ENCODE results near the gene NRXN3.

The NRXN3 gene

DNA sequence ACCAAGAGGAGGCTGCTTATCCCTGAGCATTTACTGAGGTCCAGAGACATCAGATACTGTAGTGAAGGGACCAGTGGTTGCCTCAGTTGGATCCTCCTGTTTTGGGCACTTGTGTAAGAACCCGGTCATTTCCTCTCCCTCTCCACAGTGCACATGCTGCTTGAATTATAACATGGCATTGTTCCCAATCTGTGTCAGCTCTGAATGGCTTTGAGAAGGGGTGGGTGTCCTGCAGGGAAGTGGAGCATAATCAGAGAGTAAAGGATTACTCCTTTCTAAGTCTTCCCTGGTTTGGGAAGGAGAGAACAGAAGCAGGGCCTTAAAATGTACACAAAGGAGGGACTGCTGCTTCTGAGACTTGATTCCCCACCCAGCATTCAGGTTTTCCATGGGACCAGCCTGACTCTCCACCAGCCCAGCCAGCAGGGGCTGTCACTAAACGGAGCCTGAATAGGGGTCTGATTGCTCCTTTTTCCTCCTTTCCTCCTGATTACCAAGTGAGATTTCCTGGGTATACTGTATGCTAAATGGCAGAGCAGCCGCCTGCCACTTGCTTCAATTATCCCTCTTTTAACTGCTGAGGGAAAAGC, 78.4 kb downstream of the NRXN3 start:
- DNase-seq, result no peak

DNA sequence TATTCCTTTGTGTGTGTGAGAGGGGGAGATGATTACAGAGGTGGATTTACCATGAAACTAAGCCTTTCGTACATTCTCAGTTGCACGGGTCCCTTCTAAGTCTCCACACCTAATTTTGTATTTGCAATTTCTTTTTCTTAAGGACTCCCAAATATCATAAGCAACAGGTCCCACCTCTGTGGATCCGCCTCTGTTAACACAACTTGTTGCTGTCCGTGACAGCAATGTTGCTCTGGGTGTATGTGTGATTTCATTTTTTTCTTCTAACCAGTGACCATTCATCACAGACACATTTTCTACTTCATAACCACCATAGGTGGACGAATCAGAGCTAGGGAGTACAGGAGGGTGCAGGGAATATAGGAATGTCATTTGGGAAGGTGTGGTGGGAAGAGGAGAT, 81.1 kb downstream of the NRXN3 start:
- DNase-seq, result no peak

DNA sequence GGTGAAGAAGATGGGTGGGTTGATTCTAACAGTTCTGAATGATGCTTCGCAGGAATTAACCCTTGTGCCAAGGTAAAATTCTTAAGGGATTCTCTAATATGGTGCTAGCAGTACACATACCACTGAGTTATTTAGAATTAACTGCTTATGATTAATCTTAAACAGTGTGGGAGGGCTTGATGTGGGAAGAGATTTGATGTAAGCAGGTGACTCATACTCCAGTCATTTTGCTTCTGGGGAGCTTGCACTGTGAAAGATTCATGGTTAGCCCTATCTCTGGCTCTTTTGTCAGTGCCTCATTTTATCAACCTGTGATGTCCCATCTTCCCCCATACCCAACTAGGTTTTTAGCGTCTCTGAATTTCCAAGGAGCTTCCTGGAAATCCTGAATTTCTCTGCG, 83.8 kb downstream of the NRXN3 start:
- DNase-seq, result no peak

DNA sequence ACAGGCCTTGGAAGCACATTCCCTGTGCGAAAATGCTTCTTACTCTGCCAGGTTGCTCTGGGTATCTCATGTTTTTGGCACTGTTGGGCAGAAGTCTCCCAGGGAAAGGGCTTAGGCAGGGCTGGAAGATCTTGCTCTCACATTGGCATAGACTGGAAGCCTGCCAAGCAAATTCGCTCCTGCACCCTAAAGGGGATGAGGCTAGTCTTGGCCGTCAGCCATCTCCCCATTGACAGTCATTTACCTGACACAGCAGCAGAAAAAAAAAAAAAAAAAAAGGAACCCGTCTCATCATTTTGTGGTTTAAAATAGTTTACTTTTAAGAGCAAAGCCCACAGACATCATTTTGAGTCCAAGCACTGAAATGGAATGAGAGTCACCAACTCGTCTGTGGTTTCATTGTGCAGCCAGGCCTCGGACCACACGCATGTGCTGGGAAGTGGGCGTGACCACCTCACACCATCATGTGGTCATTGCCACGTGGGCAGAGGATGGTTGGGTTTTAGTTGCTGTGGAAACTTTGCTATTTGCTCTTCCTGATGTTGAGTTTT, 84.8 kb downstream of the NRXN3 start:
- no peak for DNase-seq

DNA sequence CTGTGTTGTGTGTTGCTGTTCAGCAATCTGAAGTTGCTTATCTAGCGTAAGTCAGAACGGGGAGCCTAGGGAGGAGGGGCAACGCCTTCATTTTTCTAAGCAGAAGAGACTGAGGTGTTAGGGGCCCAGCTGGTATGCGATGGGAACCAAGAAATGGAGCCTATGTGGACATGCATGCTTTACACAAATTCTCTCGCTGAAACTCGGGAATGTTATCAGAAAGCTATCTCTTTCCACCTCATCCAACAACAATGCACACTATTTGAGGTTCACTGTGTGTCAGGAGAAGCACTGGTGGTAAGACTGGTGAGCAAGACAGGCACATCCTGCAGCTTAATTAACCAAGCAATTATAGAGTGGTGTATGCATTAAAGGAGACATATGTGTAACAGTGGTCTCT, 89.7 kb downstream of the NRXN3 start:
- DNase-seq, result no peak

DNA sequence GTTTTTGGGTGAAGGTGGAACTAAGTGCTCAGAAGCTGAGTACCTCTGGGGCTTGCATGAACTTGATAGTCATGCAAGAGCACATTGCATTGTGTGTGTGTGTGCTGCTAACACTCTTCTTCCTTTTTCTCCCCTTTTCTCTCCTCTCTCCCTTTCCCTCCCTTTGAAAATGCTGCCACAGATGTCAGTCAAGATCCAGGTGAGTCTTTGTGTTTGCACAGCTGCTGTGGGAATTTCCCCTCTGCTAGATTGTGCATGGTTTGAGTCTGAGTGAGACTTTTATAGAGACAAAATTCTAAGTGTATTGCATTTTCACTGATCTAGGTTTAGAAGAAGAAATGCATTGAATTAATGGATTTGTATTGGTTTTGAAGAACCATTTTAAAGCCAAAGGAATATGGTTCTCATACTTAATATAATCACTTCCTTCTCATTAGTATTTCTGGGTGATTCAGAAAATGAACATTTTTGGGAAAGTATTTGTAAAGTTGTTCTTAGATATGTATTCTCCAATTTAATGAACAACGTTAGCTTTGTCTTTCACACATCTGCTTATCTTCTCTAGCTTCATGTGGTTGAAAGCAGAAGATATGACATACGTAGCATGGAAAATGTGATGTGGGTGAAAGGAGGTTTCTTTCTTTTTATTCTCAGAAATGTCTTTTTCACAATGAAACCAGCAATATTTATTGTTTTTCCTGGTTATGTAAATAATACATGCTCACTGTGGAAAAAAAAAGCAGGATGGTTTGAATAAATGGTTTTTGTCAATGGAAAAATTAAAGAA, 108.5 kb downstream of the NRXN3 start:
- no peak for DNase-seq

DNA sequence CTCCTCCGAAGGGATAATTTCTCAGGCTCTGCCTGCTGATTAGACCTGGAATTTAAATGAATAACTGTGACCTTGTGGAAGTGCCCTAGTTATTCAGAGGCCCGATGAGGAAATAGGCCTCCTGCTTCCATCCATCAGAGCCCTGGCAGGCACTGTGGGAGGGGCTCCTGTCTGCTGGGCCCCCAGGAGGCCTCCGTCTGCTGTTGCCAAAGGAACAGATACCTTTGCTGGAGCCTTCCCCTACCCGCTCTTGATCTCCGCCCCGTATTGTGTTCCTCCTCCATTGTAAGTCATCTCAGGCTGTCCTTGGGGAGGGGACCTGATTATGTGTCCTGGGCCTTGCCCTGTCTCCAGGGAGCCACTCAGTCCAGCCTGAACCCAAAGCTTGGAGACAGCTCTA, 112.3 kb downstream of the NRXN3 start:
- no peak for DNase-seq

DNA sequence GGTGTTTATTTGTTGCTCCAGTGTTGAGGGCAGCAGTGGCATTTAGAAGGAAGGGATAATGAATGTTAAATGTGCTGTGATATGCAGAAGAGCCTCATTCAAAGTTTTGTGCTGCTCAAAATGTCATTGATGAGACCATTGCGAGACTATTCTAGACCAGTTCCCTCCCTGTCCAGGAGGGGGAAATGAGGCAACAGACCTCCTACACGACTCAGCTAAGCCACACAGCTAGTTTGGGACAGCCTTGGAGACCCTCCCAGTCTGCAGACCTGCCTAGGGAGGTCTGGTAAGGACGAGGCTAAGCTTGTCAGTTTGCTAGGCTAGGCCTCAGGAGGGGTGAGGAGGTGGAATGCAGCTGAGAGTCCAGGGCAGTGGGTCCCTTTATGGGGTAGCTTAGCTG, 116.0 kb downstream of the NRXN3 start:
- DNase-seq, result no peak

DNA sequence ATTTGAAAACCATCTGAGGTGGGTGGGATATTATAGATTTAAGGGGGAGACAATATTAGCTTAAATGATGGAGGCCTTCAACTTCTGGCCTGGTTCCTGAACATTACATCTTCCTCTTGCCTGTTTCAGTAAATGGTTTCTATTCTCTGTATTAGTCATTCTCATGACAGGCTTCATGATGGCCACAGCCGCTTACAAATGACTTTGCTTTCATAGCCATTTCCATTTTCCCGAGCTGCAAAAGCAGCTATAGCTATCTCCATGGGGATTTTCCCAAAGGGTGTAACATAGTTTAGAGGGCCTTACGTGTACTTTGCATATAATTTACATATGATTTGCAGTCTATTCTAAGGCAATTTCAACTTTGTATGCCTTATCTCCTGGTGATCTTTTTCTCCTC, 121.8 kb downstream of the NRXN3 start:
- no peak for DNase-seq

DNA sequence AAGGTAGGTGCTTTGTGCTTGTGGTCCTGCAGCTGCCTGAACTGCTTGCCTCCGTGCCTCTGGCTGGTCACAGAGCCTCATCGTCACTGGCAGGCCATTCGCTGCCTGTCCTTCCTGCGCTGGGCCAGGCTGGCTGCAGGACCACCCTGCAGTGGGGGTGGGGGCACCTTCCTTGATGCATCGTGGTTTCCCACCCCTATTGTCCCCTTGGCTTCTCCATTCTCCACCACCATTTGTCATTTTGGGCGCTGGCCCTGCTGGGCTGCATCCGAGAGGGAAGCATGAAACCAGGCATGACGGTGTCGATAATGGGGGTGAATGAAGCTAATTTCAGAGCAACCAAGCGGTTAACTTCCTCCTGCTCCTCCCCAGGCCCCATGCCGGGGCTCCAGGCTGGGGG, 127.7 kb downstream of the NRXN3 start:
- DNase-seq, result no peak

DNA sequence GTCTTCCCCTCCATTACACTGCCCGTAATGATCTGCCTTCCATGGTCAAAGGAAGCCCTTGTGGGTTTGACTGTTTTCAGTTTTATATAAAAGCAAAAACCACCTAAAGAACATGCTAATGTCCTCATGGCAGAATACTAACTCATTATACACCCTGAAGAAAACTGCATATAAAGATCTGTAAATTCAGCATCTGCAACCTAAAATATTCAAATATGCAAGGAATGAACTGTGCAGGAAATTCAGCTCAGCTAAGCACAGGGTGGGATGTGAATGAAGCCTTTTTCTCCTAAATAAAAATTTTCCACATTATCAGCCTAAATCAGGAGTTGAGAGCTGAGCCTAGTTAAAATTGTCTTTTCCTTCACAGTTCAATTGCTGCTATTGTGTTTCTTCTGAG, 128.1 kb downstream of the NRXN3 start:
- no peak for DNase-seq

DNA sequence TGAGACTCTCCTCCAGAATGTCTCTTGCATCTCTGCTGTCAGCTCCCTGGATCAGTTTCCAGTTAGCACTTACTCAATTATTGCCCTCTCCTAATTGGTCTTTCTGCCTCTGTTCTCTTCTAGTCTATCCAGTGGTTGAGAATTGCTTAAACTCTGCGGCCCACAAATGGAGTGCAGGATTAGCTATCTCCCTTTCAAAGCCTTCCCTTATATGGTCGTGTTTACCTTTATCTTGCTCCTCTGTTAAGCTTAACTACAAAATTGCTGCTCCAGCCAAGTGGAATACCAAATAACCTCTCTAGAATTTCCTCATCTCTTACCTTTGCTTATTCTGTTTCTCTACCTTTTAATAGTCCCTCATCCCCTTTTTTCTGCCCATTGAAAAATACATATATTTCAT, 132.7 kb downstream of the NRXN3 start:
- DNase-seq, result no peak

DNA sequence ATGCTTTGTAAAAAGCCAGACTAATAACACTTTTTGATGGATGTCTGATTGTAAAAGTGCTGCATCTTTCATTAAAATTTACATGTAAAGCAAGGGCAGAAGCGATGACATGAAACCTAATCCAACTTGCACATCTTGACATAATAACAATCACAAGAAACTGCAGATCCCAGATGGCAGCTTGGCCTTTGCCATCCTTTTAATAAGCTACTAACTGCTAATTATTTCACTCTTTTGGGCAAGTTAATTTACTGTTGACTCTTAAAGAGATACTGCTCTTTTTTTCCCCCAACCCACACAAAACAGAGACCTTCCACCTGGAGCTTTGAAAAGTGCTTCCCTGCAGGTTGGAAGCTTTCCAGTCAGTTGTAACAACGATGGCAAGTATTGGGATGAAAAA, 137.5 kb downstream of the NRXN3 start:
- no peak for DNase-seq

DNA sequence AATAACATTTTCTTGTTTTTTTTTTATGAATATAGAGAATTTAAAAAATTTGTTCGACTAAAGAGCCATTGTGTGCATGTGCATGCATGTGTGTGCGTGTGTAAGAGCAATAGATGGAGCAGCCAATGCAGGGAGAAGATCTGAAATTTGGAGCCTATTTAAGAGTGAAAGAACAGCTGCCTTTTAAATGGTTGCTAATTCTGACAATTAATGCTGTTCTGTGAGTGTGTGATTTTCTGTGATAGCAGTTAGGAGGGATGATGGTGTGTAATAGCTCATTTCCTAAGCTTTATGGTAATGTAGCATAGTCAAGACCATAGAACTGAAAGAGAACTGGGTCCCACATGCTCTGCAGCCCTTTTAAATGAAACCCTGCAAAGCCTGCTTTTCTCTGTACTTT, 137.9 kb downstream of the NRXN3 start:
- no peak for DNase-seq

DNA sequence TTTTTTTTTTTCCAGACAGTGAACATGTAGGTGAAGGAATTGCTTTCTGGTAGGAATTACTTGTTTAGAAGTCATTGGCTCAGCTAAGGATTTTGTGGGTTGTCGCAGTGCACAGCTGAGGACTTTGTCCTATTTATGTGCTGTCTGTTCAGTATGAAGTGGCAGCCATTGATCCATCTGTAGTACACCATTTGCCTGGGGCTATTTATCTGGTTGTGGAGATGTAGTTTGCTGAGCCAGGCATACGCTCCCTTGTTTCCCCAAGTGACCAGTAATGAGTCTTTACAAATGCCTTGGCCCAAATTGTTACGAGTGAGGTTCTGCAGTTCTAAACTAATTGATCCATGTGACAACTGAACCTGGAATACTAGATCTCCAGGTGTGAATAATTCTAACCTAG, 140.1 kb downstream of the NRXN3 start:
- DNase-seq, result no peak

DNA sequence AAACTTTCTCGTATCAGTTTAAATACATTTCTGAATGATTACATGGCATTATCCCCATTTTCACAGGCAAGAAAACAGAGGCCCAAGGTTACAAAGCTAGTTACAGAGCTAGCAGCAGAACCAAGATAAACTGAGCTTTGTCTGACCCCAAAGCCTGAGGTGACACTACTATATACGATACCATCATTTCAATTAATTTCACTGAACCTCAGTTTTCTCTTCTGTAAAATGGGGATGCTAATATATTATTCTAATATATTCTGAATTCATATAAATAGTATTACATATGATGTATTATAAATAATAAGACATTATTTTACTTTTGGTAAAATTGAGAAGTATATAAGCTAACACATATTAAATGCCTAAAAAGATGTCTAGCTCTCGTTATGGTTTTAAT, 143.3 kb downstream of the NRXN3 start:
- DNase-seq, result no peak

DNA sequence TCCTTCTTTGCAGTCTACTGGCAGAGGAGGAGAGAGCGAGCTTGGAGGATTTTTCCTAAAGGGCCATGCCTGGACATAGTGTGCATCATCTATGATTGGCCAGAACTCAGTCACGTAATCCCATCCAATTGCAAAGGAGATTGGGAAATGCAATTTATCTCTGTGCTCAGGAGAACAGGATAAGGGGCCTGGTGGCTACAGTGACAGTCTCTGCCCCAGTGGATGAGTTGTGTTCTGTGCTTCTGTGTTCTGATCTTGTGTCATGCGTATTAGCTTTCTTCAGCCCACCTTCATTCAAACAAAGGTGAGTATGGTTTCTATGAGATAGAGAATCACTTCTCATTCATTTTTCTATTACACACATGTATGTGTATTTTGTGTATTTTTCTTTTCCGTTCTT, 144.3 kb downstream of the NRXN3 start:
- DNase-seq, result no peak

DNA sequence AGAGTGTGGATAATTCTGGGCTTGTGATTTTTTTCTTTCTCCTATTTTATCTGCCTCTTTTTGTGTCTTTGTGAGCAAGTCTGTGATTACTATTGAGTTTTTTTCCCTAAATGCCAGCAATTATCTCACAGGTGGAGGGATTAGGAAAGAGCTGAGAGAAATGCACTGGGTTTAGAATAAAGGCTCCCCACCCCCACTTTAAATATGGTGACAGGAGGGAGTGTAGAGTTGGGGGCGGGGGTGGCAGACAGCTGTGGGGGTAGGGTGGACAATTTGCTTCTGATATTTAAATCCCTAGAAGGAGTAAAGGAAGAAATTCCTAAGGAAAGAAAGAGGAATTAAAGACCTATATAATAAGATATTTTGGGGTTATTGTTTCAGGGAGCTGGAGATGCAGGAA, 145.9 kb downstream of the NRXN3 start:
- no peak for DNase-seq

DNA sequence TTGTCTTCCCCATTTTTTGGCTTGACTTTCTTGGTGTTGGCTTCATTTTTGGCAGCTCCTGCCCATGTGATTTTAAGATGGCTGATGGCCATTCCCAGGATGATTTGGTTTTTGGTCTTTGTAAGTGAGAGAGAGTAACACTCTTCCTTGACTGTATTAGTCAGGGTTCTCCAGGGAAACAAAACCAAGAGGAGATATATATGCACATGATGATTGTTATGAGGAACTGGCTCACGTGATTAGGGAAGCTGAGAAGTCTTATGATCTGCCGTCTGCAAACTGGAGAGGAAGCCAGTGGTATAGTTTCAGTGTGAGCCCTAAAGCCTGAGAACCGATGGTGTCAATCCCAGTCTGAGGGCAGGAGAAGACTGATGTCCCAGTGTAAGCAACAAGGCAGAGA, 146.6 kb downstream of the NRXN3 start:
- DNase-seq, result no peak

DNA sequence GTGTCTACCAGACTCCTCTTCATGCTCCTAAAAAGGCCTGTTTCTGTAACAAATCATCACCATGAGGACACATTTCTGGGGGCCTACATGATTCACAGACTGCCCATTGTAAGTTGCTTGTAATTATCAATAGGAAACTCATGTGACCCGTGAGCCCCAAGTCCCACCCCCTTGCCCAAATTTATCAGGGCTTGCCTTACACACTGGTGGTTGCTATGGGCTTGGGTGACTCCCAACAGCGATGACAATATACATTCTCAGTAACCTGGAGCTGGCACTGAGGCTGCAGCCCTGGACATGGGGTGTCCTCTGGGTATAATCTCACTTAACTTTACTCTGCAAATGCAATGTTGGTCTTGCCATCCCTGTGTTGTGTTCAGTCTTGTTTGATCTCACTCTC, 149.2 kb downstream of the NRXN3 start:
- no peak for DNase-seq

DNA sequence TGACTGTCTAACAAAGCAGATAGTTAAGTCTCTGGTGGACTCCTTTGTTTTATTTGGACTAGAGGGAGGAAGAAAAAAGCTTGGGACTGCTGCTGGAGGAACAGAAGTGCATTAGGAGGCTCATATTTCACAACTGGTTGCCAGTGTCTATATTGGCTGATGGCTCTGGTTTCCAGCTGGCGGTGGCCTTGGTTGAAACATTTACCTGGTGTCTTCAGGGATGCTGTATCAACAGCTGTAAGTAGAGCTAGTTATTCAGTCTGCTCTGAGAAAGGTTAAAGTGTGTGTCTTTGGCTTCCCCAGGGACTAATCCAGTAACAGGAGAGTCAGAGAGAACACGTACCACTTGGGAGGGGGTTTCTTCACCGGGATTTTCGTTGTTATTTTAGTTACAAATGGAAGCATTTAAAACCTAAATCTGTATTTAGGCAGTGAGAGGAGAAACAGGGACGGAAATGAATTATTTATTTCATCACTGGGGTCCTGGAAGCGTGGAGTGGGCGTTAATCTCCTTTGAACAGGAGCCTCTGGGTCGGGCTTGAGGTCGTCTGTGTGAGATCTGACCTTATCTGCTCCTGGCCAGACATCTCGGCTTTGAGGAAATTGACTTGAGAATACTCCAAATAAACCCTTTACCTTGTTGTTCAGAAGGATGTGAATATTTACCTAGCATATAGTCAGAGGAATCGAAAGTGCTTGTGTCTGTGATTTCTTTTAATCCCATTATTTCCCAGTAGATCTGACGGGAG, 149.9 kb downstream of the NRXN3 start:
- no peak for DNase-seq

DNA sequence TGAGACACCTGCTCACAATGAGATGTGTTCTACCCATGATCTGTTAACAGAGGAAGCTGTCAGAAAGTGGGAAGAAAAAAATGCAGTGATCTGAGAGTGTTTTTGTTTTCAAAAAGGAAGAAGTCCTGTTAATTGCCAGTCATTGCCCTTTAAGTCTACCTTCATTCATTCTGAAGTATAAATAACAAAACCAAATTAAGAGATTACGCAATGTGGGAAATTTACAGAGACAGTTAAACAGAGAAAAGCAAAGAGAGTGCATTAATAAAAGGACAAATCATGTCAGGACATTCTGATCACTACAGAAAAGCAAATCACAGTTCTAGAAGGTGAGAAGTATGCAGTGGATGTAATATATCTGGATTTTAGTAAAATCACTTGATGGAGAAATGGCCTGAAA, 154.2 kb downstream of the NRXN3 start:
- no peak for DNase-seq

DNA sequence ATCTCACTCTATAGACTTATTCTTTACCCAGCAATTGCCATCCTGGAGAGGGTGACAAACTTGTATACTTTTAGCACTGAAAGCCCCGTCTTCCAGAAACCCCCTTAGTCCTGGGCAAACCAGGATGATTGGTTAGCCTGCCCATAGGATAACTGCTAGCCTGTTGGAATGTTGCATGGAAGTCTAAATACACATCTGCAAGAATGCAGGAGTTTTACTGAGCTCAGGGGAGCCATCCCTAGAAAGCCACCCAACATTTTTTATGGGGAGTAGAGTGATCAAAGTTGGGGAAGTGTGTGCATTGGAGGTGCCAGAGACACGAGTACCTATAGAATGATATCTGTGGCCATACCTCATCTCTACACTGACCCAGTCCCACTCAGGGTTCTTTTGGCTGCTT, 155.7 kb downstream of the NRXN3 start:
- no peak for DNase-seq
